ENCODE data around the gene INO80. TPM values are rescaled to one million over a fixed set of nuclear protein-coding genes. Genes with fewer than 3 reads are reported as not detected.
"Not testable (repeated sequence)": the region's sequence is repeated elsewhere in the genome, so short reads cannot be mapped to it uniquely, and the experiment has no call there.

INO80 gene
- total RNA-seq, 2 experiments from 2014 or later = 31.7 to 35.1 TPM

- H3K9me2 ChIP-seq (ENCODE audit: insufficient read depth, low read length) = no peaks in the 10 kb centered on the region
- BruUV-seq (replicated peaks) = no TSS peak
- H3K4me3 ChIP-seq (ENCODE audit: low read depth, low read length, poor library complexity, severe bottlenecking) = no peak overlapping the region
- peaks cover 98% of the 10 kb centered on the region for H3K36me3 ChIP-seq (ENCODE audit: insufficient read depth, low read length)
- DNase-seq (ENCODE audit: low spot score) = no peak
- peaks cover 7% of the 10 kb centered on the region for H3K4me1 ChIP-seq (ENCODE audit: insufficient read depth, low read length, poor library complexity, severe bottlenecking)
- H3K79me2 ChIP-seq (ENCODE audit: insufficient read depth, low read depth, low read length) = no peaks in the 10 kb centered on the region
- no peak overlapping the region for H3K27ac ChIP-seq (ENCODE audit: low read depth, low read length, poor library complexity, severe bottlenecking)
- H3K9me3 ChIP-seq (ENCODE audit: low read length) = no peaks in the 10 kb centered on the region
- H2AFZ ChIP-seq (ENCODE audit: low read length) = no peak overlapping the region
- H3K4me2 ChIP-seq (ENCODE audit: low read length) = no peak overlapping the region; the same call in 1 of the 2 replicates
- ChIA-PET POLR2A (no interaction called here), CTCF (ENCODE audit: unreplicated experiment) (no interaction called here)
- TF ChIP-seq CTCF (conservative IDR thresholded peaks at IDR 0.05; ENCODE audit: low read length) = no peak
- TF ChIP-seq EZH2phosphoT487 (IDR thresholded peaks at IDR 0.05; ENCODE audit: borderline replicate concordance, low read depth, low read length) = no peak
- intact Hi-C loops (cut with micrococcal nuclease; ENCODE audit: unreplicated experiment) = no loop called here
- no peaks in the 10 kb centered on the region for H4K20me1 ChIP-seq (ENCODE audit: insufficient read depth, low read length)
Observed at GRCh38 chr15:41080144-41080543, 35.9 kb downstream of the INO80 start.

GRCh38 chr15:41079717-41080116 is 36.4 kb downstream of the INO80 start:
- no peak overlapping the region for H2AFZ ChIP-seq (ENCODE audit: low read length)
- peak; percentile 39 for DNase-seq (ENCODE audit: low spot score)
- no peaks in the 10 kb centered on the region for H4K20me1 ChIP-seq (ENCODE audit: insufficient read depth, low read length)
- H3K9me3 ChIP-seq (ENCODE audit: low read length) = no peaks in the 10 kb centered on the region
- H3K4me2 ChIP-seq (ENCODE audit: low read length) = no peak overlapping the region; the same call in 1 of the 2 replicates
- TF ChIP-seq EZH2phosphoT487 (IDR thresholded peaks at IDR 0.05; ENCODE audit: borderline replicate concordance, low read depth, low read length) (no peak), CTCF (conservative IDR thresholded peaks at IDR 0.05; ENCODE audit: low read length) (no peak)
- ChIA-PET POLR2A (no interaction called here), CTCF (ENCODE audit: unreplicated experiment) (no interaction called here)
- peaks cover 98% of the 10 kb centered on the region for H3K36me3 ChIP-seq (ENCODE audit: insufficient read depth, low read length)
- intact Hi-C loops (cut with micrococcal nuclease; ENCODE audit: unreplicated experiment) = no loop called here
- no peaks in the 10 kb centered on the region for H3K79me2 ChIP-seq (ENCODE audit: insufficient read depth, low read depth, low read length)
- no peaks in the 10 kb centered on the region for H3K9me2 ChIP-seq (ENCODE audit: insufficient read depth, low read length)
- no peak overlapping the region for H3K27ac ChIP-seq (ENCODE audit: low read depth, low read length, poor library complexity, severe bottlenecking)
- peaks cover 7% of the 10 kb centered on the region for H3K4me1 ChIP-seq (ENCODE audit: insufficient read depth, low read length, poor library complexity, severe bottlenecking)
- H3K4me3 ChIP-seq (ENCODE audit: low read depth, low read length, poor library complexity, severe bottlenecking) = no peak overlapping the region
- BruUV-seq (replicated peaks) = no TSS peak

GRCh38 chr15:41078879-41079278 is 37.2 kb downstream of the INO80 start:
- H3K79me2 ChIP-seq (ENCODE audit: insufficient read depth, low read depth, low read length); H3K9me2 ChIP-seq (ENCODE audit: insufficient read depth, low read length); intact Hi-C loops (cut with micrococcal nuclease; ENCODE audit: unreplicated experiment); H3K27ac ChIP-seq (ENCODE audit: low read depth, low read length, poor library complexity, severe bottlenecking); H3K4me3 ChIP-seq (ENCODE audit: low read depth, low read length, poor library complexity, severe bottlenecking); DNase-seq (ENCODE audit: low spot score); H4K20me1 ChIP-seq (ENCODE audit: insufficient read depth, low read length); H3K4me1 ChIP-seq (ENCODE audit: insufficient read depth, low read length, poor library complexity, severe bottlenecking); BruUV-seq (replicated peaks); H2AFZ ChIP-seq (ENCODE audit: low read length); CTCF ChIA-PET (ENCODE audit: unreplicated experiment); H3K9me3 ChIP-seq (ENCODE audit: low read length); H3K4me2 ChIP-seq (ENCODE audit: low read length): not testable (repeated sequence)
- POLR2A ChIA-PET = interaction anchor here (0.6 kb wide), 1 partner anchor 181 kb away, joined by 3 read pairs; no protein-coding TSS in a partner anchor
- H3K36me3 ChIP-seq (ENCODE audit: insufficient read depth, low read length) = peaks cover 100% of the 10 kb centered on the region

Data from OCI-LY7 (cell line).